Spleen (tissue), 7 donors: ENCODE measurements around the gene ZNF726.

ENCODE experiments used
- POLR2A ChIP-seq, 3 donors: fragments of 450-650 bp; IDR thresholded peaks; one replicate each; pipeline ENCODE4 v1.5.1; 2017; ENCODE audit warnings: antibody characterized with exemption in 3 of 3, mild to moderate bottlenecking in 1 of 3
- TF ChIP-seq, protein P1 (sequence below), 11 experiments: fragments of 200-600 bp in 7 of 11; fragments of 450-650 bp in 4 of 11; sonication (generic) in 4 of 11; IDR thresholded peaks in 8 of 11; conservative IDR thresholded peaks in 3 of 11; 1 replicate in 7 of 11; 2 replicates in 4 of 11; pipeline versions ENCODE4 v1.4.0 to v1.8.0; 2016 to 2021; ENCODE audit warnings: antibody characterized with exemption in 11 of 11, inconsistent platforms in 4 of 11, mild to moderate bottlenecking in 1 of 11
- donor health status: DM: no; HTN: no; CAD: no; lungs with moderate emphysema.
- donor health status: DM: no; HTN: no; CAD: no.
- donor health status: DM: no; HTN: no; CAD: no.

DNA sequence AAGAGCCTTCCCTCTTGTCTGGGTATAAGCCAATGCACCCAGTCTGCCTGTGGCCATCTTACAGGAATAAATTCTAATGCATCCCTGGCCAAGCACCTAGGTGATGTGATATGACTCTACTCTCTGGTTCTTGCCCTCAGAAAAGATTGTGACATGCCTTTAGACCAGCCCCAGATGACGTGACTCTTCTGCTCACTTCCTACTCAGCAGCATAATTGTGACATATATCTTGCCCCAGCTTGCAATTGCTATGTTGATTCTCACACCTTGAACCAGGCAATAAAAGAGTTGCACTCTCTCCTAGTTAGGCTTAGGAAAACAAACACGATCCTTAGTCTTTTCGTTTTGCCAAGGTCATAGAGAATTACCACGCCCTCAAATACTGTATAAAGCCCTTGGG is 13.3 kb upstream of the ZNF726 start:
- TF ChIP-seq, protein P1, sequence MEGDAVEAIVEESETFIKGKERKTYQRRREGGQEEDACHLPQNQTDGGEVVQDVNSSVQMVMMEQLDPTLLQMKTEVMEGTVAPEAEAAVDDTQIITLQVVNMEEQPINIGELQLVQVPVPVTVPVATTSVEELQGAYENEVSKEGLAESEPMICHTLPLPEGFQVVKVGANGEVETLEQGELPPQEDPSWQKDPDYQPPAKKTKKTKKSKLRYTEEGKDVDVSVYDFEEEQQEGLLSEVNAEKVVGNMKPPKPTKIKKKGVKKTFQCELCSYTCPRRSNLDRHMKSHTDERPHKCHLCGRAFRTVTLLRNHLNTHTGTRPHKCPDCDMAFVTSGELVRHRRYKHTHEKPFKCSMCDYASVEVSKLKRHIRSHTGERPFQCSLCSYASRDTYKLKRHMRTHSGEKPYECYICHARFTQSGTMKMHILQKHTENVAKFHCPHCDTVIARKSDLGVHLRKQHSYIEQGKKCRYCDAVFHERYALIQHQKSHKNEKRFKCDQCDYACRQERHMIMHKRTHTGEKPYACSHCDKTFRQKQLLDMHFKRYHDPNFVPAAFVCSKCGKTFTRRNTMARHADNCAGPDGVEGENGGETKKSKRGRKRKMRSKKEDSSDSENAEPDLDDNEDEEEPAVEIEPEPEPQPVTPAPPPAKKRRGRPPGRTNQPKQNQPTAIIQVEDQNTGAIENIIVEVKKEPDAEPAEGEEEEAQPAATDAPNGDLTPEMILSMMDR (IDR thresholded peaks at IDR 0.05 in 8 of 11, conservative IDR thresholded peaks at IDR 0.05 in 3 of 11): no peak
- no peak for TF ChIP-seq POLR2A (IDR thresholded peaks at IDR 0.05)
